HAP-1 (cell line): ENCODE results near the gene TPRKB.
"Not testable (repeated sequence)": the region's sequence is repeated elsewhere in the genome, so short reads cannot be mapped to it uniquely, and the experiment has no call there.

ENCODE experiments used
- DNase-seq, 2 experiments: peaks; one replicate each; pipeline ENCODE4 v3.0.0-alpha.2; 2016 to 2020; ENCODE audit warnings: low spot score in 2 of 2
- H3K27me3 ChIP-seq: fragments of 250-450 bp; sonication (Bioruptor Pico); 2 replicates; pipeline ENCODE4 v1.5.1; 2020; ENCODE audit warnings: low read depth, mild to moderate bottlenecking, moderate library complexity
- H3K36me3 ChIP-seq: fragments of 250-450 bp; sonication (Bioruptor Pico); replicated peaks from 2 replicates; pipeline ENCODE4 v1.5.1; 2020; ENCODE audit warnings: mild to moderate bottlenecking
- H3K4me1 ChIP-seq: fragments of 250-450 bp; sonication (Bioruptor Pico); 2 replicates; pipeline ENCODE4 v1.5.1; 2020; ENCODE audit warnings: mild to moderate bottlenecking
- H3K4me3 ChIP-seq: fragments of 250-450 bp; sonication (Bioruptor Pico); 2 replicates; pipeline ENCODE4 v1.5.1; 2020; ENCODE audit warnings: mild to moderate bottlenecking, moderate library complexity
- H3K9me3 ChIP-seq: fragments of 250-450 bp; sonication (Bioruptor Pico); 2 replicates; pipeline ENCODE4 v1.5.1; 2020; ENCODE audit warnings: mild to moderate bottlenecking, moderate library complexity
- in situ Hi-C: fragments of 300-500 bp; cut with MboI; formaldehyde crosslinking; loops from 3 replicates; pipeline ENCODE4 v1.14.3; 2020; ENCODE audit warnings: low sequenced_read_pairs, inconsistent platforms, mixed read lengths

TPRKB gene

DNA sequence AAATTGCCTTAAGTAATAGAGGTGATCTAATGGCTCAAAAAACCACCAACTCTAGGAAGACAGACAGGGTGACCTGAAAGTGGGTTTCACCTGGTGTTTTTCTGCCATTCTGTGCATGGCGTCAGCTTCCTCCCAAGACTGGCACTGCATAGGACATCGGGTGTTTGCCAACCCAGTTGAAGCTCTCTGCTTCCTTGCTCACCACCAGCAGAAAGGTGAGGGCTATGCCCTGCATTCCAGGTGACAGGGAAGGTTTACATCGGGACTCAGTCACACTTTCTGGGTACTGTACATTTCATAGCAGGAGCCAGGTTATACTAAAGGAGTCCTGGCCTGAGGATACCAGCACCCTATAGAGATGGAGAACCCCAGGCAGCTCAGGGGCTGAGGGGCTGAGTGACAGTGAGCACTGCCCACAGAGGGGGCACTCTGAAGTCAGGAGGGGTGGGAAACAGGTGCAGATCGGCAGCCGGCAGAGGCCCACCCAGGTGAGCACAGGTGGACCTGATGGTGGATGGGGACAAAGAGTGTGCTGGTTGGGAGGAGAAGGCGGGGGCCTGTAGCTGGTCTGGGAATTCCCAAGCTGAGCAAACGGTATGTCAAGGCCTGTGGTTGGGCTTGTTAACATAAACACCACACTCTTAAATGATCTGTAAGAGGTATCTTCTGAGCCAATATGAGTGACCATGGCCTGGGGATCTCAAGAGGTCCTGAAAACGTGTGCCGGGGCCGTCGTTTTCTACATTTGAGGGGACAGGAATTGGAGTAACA lies 18.1 kb downstream of the TPRKB start:
- no peak overlapping the region for H3K4me3 ChIP-seq
- H3K27me3 ChIP-seq = no peaks in the 10 kb centered on the region
- no peaks in the 10 kb centered on the region for H3K36me3 ChIP-seq
- in situ Hi-C loops = no loop called here
- H3K4me1 ChIP-seq = no peaks in the 10 kb centered on the region
- no peak for DNase-seq
- H3K9me3 ChIP-seq = no peaks in the 10 kb centered on the region; the same call in 1 of the 2 replicates

DNA sequence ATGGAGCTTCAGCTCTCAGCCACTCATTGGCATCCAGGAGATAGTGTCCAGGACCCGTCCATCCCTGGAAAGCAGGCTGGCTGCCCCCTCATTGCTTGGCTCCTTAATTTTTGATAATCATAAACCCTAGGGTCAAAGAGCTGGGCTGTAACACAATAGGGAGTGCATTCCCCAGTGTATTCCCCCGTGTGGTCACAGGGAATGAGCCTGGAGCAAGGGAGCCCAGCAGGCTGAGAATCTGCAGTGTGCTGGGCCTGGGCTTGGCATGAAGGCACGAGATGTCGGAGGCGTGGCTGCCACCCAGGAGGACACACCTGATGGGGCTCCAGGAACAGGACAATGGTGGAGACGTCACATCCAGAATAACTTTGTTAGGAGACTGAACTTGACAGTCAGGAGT lies 18.7 kb downstream of the TPRKB start:
- no peak overlapping the region for H3K4me3 ChIP-seq
- no peaks in the 10 kb centered on the region; the same call in 1 of the 2 replicates for H3K9me3 ChIP-seq
- in situ Hi-C loops = no loop called here
- no peaks in the 10 kb centered on the region for H3K27me3 ChIP-seq
- no peaks in the 10 kb centered on the region for H3K4me1 ChIP-seq
- no peaks in the 10 kb centered on the region for H3K36me3 ChIP-seq
- no peak for DNase-seq

DNA sequence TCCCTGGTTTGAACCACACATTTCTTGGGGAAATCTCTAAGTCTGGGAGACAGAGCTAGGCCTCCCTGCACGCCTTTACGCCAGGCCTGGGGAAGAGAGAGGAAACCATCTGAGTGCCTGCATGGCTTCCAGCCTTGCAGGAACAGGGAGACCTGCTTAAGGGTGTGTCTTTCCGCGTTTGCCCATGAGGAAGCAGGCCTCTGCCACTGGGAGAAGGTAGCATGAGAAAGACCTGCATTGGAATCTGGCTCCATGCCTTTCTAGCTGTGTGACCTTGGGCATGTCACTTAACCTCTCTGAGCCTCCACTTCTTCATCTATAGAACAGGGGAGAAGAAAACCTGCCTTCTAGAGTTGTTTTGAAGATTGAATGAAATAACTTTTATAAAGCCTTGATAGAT lies 19.4 kb downstream of the TPRKB start:
- H3K9me3 ChIP-seq, H3K4me1 ChIP-seq, H3K27me3 ChIP-seq, H3K36me3 ChIP-seq, H3K4me3 ChIP-seq, in situ Hi-C loops, DNase-seq: not testable (repeated sequence)

DNA sequence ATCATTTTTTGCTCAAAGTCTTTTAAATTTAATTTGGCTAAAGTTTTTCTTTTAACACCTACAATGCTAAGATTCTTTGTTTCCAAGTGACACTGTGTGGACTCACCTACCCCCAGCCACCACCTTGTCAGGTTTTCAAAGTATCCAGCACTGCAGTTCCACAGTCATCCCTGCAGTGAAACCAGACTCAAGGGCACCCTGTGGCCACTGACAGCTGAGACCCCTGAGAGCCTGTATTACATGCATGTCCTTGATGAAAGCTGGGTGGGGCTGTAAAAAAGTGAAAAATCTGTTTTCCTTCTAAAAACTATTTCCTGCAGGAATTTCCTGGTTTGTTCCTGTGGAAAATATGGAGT lies 19.9 kb downstream of the TPRKB start:
- Histone ChIP-seq H3K4me3 (no peak overlapping the region), H3K36me3 (no peaks in the 10 kb centered on the region), H3K4me1 (no peaks in the 10 kb centered on the region), H3K9me3 (no peaks in the 10 kb centered on the region), H3K27me3 (no peaks in the 10 kb centered on the region)
- in situ Hi-C loops = no loop called here
- no peak for DNase-seq

DNA sequence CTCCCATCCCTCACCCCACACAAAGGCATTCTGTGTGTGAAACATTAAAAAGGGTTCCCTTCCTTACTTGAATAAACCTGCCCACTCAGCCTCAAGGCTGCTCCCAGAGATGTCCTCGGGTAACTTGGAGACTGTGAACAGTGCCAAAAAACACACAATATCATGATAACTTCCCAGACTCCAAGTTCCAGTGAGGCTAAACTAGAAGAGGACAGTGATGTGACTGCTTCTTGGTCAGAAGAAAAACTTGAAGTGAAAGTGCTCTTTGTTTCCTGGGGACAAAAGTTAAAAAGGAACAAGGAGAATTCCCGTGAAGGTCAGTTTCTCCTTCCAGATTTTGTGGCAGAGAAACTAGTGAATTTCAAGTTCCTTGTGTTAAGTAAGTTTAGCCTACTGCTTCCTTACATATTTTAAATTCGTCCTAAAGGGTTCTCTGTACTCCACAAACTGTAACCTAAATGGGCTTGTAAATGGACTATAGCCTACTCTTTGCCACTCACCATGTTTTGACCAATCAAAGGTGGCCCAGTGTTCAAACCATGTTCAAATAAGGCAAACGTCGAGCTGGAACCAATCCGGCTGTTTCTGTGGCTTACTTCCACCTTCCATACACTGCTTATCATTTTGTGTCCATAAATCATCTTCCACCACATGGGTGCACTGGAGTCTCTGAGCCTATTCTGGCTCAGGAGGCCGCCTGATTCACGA lies 20.4 kb downstream of the TPRKB start:
- H3K9me3 ChIP-seq = no peaks in the 10 kb centered on the region
- DNase-seq = no peak
- H3K27me3 ChIP-seq = no peaks in the 10 kb centered on the region
- H3K4me3 ChIP-seq = no peak overlapping the region
- no peaks in the 10 kb centered on the region for H3K4me1 ChIP-seq
- in situ Hi-C loops = no loop called here
- H3K36me3 ChIP-seq = no peaks in the 10 kb centered on the region

DNA sequence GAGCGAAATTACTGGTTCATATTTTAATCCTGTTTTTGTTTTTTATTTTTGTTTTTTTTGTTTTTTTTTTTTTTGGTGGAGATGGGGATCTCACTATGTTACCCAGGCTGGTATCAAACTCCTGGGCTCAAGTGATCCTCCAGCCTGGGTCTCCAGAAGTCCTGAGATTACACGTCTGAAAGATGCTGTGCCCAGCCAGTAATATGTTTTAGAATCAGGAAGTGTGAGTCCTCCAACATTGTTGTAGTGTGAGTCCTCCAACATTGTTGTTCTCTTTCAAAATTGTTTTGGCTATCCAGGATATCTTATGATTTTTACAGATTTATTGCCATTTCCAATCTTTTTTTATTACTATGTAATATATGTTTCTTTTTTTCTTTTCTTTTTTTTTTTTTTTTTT lies 23.1 kb downstream of the TPRKB start:
- Histone ChIP-seq H3K9me3 (no peaks in the 10 kb centered on the region), H3K4me1 (no peaks in the 10 kb centered on the region), H3K4me3 (no peak overlapping the region), H3K36me3 (no peaks in the 10 kb centered on the region), H3K27me3 (no peaks in the 10 kb centered on the region)
- in situ Hi-C loops = no loop called here
- DNase-seq = no peak

DNA sequence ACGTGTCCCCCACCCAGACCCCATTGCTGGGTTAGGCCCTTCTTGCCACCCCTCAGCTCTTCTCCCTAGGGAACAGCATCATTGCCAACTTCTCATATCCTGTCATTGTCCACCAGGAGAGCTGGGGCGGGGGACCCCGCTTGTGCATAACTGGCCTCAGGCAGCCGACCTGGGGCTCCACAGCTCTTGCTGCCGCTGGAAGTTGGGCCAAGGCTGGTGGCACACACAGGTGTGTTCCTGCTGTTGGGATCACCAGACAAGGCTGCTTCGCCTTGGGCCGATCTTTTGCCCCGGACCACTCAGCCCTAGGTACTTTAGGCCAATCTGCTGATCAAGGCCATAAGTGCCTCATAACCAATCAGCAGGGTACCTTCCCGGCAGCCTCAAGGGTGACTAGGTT lies 28.6 kb downstream of the TPRKB start:
- DNase-seq = no peak
- Histone ChIP-seq H3K9me3 (no peaks in the 10 kb centered on the region), H3K27me3 (no peaks in the 10 kb centered on the region), H3K36me3 (no peaks in the 10 kb centered on the region), H3K4me3 (no peak overlapping the region), H3K4me1 (no peaks in the 10 kb centered on the region)
- in situ Hi-C loops = no loop called here

DNA sequence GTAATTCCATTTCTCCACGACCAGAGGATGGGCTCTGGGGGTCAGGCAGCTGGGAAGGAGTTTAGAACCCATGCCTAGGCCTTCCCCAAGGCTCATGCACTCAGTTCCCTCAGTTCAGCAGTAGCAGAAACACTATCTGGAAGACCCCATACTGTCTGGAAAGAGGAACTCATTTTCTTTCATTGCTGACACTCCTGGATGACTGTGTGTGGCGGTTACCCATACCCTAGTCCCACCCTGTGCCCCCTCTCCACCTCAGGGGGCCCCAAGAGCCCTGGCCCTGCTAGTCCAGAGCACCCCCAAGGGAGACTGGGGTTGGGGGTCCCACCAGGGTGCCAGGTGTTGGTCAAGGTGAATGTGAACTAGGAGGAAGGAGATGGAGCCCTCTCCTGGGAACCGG lies 29.5 kb downstream of the TPRKB start:
- H3K9me3 ChIP-seq = no peaks in the 10 kb centered on the region
- H3K4me1 ChIP-seq = no peaks in the 10 kb centered on the region
- H3K27me3 ChIP-seq = no peaks in the 10 kb centered on the region
- DNase-seq = no peak
- in situ Hi-C loops = no loop called here
- H3K36me3 ChIP-seq = no peaks in the 10 kb centered on the region
- no peak overlapping the region for H3K4me3 ChIP-seq

DNA sequence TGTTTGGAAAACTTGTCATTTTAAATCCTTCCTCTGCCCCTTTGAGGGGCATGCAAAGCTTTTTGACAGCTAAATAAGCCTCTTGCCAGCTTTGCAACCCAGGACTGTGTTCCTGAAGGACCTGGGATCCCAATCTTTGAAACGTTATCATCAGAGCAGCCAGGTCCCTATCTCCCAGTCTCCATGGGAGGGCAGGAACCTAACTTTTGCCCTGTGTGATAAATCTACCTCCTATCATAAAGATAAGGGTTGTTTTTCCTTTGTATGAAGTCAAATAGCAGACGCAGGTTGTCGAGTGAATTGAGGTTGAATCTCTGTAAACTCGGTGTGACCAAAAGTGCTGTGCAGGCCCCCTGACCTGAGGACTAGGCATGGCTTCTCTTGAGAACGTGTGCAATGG lies 30.1 kb downstream of the TPRKB start:
- no peak for DNase-seq
- H3K36me3 ChIP-seq = no peaks in the 10 kb centered on the region
- no peaks in the 10 kb centered on the region for H3K4me1 ChIP-seq
- no peak overlapping the region for H3K4me3 ChIP-seq
- in situ Hi-C loops = no loop called here
- no peaks in the 10 kb centered on the region for H3K9me3 ChIP-seq
- no peaks in the 10 kb centered on the region for H3K27me3 ChIP-seq

DNA sequence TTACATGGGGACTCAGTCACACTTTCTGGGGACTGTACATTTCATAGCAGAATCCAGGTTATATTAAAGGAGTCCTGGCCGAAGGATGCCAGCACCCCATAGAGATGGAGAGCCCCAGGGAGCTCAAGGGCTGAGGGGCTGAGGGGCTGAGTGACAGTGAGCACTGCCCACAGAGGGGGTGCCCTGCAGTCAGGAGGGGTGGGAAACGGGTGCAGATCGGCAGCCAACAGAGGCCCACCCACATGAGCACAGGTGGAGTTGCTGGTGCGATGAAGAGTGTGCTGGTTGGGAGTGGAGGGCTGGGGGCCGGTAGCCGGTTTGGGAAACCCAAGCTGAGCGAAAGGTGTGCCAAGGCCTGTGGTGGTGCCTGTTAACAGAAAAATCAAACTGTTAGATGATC lies 32.1 kb downstream of the TPRKB start:
- H3K4me3 ChIP-seq = no peak overlapping the region
- DNase-seq = no peak
- no peaks in the 10 kb centered on the region for H3K9me3 ChIP-seq
- no peaks in the 10 kb centered on the region for H3K27me3 ChIP-seq
- in situ Hi-C loops = no loop called here
- H3K4me1 ChIP-seq = no peaks in the 10 kb centered on the region
- no peaks in the 10 kb centered on the region for H3K36me3 ChIP-seq

DNA sequence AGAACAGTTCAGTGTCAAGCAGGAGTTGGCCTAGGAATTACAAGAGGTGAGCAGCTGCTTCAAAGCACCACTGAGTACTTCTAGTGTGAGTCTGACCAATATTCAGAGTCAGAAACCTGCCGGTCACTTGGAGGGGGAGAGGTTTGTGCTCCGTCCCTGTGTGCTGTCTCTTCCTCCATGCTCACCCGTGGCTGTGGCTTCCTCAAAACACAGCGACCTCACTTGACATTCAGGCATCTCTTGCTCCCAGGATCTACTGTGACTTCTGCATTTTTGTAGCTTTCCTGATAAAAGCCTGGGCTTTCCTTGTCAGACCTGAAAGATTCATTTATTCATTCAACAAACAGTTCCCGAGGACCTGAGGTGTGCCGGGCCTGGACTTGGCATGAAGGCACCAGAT lies 32.9 kb downstream of the TPRKB start:
- no peaks in the 10 kb centered on the region for H3K27me3 ChIP-seq
- H3K36me3 ChIP-seq = no peaks in the 10 kb centered on the region
- H3K9me3 ChIP-seq = no peaks in the 10 kb centered on the region
- in situ Hi-C loops = no loop called here
- H3K4me3 ChIP-seq = no peak overlapping the region
- no peak for DNase-seq
- no peaks in the 10 kb centered on the region for H3K4me1 ChIP-seq

DNA sequence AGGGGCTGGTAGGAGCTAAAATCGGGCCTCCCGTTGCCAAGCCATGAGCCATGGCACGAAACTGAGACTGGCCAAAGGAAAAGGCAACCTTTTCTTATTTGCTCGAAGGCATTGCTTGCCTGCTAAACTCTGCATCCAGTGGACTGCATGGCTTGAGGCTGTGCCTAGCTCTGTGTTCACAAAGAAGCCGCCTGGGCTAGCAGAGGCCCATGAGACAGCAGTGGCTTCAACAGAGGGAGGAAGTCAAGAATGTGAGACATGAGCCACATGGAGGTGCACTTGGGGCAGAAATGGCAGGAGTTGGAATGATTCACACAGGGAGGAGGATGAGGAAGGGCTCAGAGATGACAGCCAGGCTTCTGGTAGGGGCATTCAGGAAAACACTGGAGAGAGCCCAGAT lies 33.5 kb downstream of the TPRKB start:
- in situ Hi-C loops = no loop called here
- H3K27me3 ChIP-seq = no peaks in the 10 kb centered on the region
- H3K9me3 ChIP-seq = no peaks in the 10 kb centered on the region
- H3K4me1 ChIP-seq = no peaks in the 10 kb centered on the region
- H3K4me3 ChIP-seq = no peak overlapping the region
- H3K36me3 ChIP-seq = no peaks in the 10 kb centered on the region
- DNase-seq = no peak

DNA sequence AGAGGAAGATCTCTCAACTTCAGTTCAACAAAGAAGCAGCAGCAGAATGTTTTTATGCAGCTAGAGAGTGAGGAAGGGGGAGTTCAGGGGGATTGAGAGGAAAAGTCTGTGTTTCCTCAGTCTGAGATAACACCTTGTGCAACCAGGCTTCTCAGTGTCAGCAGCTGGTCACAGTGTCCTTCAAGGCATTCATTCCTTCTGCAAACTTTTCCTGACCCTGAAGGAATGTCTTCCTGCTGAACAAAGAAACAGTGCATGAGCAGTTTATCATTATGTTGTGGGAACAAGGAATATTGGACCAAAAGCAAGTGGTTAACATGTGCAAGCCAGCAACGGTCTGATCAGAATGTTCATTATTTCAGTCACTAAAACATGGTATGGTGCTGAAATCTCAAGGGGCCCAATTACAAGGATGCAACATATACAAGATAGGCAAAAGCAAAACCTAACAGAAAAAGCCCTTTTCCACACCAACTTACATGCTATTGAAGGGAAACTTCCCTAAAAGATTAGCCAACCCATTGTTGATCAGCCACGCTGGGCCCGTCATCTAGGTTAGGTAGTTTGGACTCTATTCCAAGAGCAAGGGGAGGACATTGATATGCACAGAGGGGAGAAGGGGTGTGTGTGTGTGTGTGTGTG lies 34.2 kb downstream of the TPRKB start:
- H3K4me3 ChIP-seq, DNase-seq, in situ Hi-C loops, H3K9me3 ChIP-seq, H3K36me3 ChIP-seq, H3K4me1 ChIP-seq, H3K27me3 ChIP-seq: not testable (repeated sequence)

DNA sequence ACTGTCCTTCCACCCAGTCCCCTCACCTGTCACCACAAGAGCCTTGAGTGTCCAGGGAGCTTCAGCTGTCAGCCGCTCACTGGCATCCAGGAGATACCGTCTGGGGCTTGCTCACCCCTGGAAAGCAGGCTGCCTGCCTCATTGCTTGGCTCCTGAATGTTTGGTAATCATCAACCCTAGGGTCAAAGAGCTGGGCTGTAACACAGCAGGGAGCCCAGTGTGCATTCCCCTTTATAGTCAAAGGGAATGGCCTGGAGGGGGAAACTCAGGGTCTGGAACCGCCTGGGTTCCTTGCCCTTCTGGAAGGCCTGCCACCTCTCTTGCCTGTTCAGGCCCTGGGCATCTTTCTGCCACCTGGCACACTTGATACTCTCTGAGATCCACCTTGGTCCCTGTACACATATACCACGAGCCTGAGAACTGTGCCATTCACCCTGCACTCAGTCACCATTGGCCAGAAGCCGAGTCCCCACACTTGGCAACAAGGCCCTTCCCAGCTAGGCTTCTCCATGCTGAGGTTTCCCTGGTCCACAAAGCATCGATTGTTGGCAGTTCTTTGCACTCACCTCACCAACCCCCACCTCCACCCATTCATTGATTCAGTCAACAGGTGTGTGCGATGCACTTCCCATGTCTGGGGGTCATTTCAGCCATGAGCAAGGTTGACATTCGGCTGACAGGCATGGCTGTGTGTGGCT lies 35.0 kb downstream of the TPRKB start:
- H3K36me3 ChIP-seq = no peaks in the 10 kb centered on the region
- no peak overlapping the region for H3K4me3 ChIP-seq
- peaks cover 3% of the 10 kb centered on the region for H3K9me3 ChIP-seq
- no peak for DNase-seq
- no peaks in the 10 kb centered on the region for H3K27me3 ChIP-seq
- in situ Hi-C loops = no loop called here
- H3K4me1 ChIP-seq = no peaks in the 10 kb centered on the region
